Fibroblast of lung (primary cell): ENCODE data around the gene PHF14. TPM values are rescaled to one million over a fixed set of nuclear protein-coding genes. Genes with fewer than 3 reads are reported as not detected.

Experiments
- DNase-seq, 2 donors: peaks; one replicate each; pipeline versions ENCODE4 v3.0.0 to v3.0.0-alpha.2; 2010; ENCODE audit warnings: low read depth in 2 of 2
- H2AFZ ChIP-seq: 2 replicates; pipeline ENCODE4 v1.5.1; 2012; ENCODE audit warnings: low read length, control low read depth, inconsistent platforms
- H3K27ac ChIP-seq: 2 replicates; pipeline ENCODE4 v1.5.1; 2011; ENCODE audit warnings: low read length, control low read depth; ENCODE audit not compliant: insufficient read depth
- H3K27me3 ChIP-seq: 2 replicates; pipeline ENCODE4 v1.5.1; 2011; ENCODE audit warnings: mild to moderate bottlenecking, low read length; ENCODE audit not compliant: control insufficient read depth, insufficient read depth
- H3K36me3 ChIP-seq: 2 replicates; pipeline ENCODE4 v1.5.1; 2011; ENCODE audit warnings: low read length; ENCODE audit not compliant: control insufficient read depth, insufficient read depth
- H3K4me1 ChIP-seq: 2 replicates; pipeline ENCODE4 v1.5.1; 2011; ENCODE audit warnings: low read length; ENCODE audit not compliant: control insufficient read depth, insufficient read depth; ENCODE audit errors: extremely low read depth
- H3K4me2 ChIP-seq: 2 replicates; pipeline ENCODE4 v1.5.1; 2011; ENCODE audit warnings: low read length, control low read depth; ENCODE audit not compliant: insufficient read depth; ENCODE audit errors: extremely low read depth
- H3K4me3 ChIP-seq, 4 experiments: fragments of 200-600 bp in 1 of 4; sonication (generic) in 1 of 4; replicated peaks in 1 of 4; 2 replicates each; pipeline ENCODE4 v1.5.1; 2011 to 2016; ENCODE audit warnings: low read length in 4 of 4, low read depth in 3 of 4, mild to moderate bottlenecking in 3 of 4, control low read depth in 2 of 4, inconsistent platforms in 1 of 4, mixed read lengths in 1 of 4; ENCODE audit not compliant: insufficient read depth in 1 of 4; ENCODE audit errors: control extremely low read depth in 1 of 4
- H3K79me2 ChIP-seq: 2 replicates; pipeline ENCODE4 v1.5.1; 2012; ENCODE audit warnings: mild to moderate bottlenecking, low read length, inconsistent platforms; ENCODE audit not compliant: control insufficient read depth, insufficient read depth
- H3K9ac ChIP-seq: 2 replicates; pipeline ENCODE4 v1.5.1; 2011; ENCODE audit warnings: mild to moderate bottlenecking, low read length, control low read depth; ENCODE audit not compliant: insufficient read depth
- H3K9me3 ChIP-seq: 2 replicates; pipeline ENCODE4 v1.5.1; 2012; ENCODE audit warnings: low read depth, low read length; ENCODE audit not compliant: control insufficient read depth, insufficient read depth
- H4K20me1 ChIP-seq: 2 replicates; pipeline ENCODE4 v1.5.1; 2011; ENCODE audit warnings: low read length; ENCODE audit not compliant: control insufficient read depth, insufficient read depth; ENCODE audit errors: extremely low read depth
- EZH2 ChIP-seq: IDR thresholded peaks from 2 replicates; pipeline ENCODE4 v1.5.1; 2012; ENCODE audit warnings: low read length, control low read depth, mild to moderate bottlenecking; ENCODE audit errors: missing control alignments
- polyA plus RNA-seq, 2 donors: library from polyadenylated mRNA; depleted of rRNA in 1 of 2; stranded (reverse) in 1 of 2; unstranded in 1 of 2; fragments of >200 nt; gene quantifications; 2 replicates each; pipeline ENCODE4 v1.2.1, GENCODE V29; 2011 to 2012; ENCODE audit warnings: missing spikeins in 1 of 2
- total RNA-seq: library from RNA; depleted of rRNA; stranded (reverse); fragments of >200 nt; gene quantifications from 2 replicates; pipeline ENCODE4 v1.2.1, GENCODE V29; 2014
- TF ChIP-seq, protein P1 (sequence below), 2 donors: IDR thresholded peaks in 1 of 2; conservative IDR thresholded peaks in 1 of 2; 1 replicate in 1 of 2; 2 replicates in 1 of 2; pipeline ENCODE4 v1.5.1; 2011 to 2012; ENCODE audit warnings: low read length in 2 of 2, control low read depth in 1 of 2, inconsistent platforms in 1 of 2, low read depth in 1 of 2, mild to moderate bottlenecking in 1 of 2

The PHF14 gene
- total and polyA plus RNA-seq, 2 donors (not counting 1 experiment from before 2014, with no cell fraction given) = 18.8 to 29.6 TPM

DNA sequence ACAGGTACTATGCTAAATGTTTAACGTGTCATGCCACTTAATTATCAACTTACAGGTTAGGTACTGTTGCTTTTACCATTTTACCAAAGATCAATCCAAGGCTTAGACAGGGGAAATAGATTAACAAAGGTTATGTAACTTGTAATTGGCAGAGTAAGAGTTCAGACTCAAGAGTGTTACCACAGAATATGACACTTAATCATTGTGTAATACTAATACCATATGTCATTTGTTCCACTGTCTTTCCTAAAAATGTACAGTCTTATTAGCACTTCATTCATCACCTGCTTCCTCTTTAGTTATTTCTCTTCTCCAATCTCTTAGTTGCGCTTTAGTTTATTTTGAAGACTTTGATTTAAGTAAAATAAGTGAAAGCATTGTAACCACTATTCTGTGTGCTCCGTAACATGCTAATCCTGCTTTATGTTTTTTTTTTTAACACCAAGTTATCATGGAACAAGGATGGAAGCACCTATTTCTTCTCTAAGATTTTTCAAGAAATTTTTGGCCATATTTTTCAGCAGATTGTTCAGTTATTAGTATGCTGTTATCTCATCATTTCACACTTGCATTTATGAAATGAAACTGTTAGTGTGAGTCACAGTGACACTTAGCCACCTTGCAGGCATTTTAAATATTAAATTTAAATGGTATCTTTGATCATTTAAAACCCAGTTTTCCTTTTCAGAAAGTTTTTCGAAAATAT lies 197.3 kb downstream of the PHF14 start:
- Histone ChIP-seq H3K27ac (no peak overlapping the region), H2AFZ (no peak overlapping the region), H3K9ac (no peak overlapping the region), H3K36me3 (no peaks in the 10 kb centered on the region), H3K4me3 (no peak overlapping the region), H3K9me3 (no peaks in the 10 kb centered on the region), H3K79me2 (no peaks in the 10 kb centered on the region), H3K4me1 (no peaks in the 10 kb centered on the region), H4K20me1 (no peaks in the 10 kb centered on the region), H3K27me3 (no peaks in the 10 kb centered on the region), H3K4me2 (no peak overlapping the region)
- DNase-seq = no peak
- no peak for TF ChIP-seq EZH2
- TF ChIP-seq, protein P1, sequence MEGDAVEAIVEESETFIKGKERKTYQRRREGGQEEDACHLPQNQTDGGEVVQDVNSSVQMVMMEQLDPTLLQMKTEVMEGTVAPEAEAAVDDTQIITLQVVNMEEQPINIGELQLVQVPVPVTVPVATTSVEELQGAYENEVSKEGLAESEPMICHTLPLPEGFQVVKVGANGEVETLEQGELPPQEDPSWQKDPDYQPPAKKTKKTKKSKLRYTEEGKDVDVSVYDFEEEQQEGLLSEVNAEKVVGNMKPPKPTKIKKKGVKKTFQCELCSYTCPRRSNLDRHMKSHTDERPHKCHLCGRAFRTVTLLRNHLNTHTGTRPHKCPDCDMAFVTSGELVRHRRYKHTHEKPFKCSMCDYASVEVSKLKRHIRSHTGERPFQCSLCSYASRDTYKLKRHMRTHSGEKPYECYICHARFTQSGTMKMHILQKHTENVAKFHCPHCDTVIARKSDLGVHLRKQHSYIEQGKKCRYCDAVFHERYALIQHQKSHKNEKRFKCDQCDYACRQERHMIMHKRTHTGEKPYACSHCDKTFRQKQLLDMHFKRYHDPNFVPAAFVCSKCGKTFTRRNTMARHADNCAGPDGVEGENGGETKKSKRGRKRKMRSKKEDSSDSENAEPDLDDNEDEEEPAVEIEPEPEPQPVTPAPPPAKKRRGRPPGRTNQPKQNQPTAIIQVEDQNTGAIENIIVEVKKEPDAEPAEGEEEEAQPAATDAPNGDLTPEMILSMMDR (conservative IDR thresholded peaks at IDR 0.05 in 1 of 2, IDR thresholded peaks at IDR 0.05 in 1 of 2; ENCODE audit: low read depth in 1 of 2, low read length in 2 of 2) = no peak

DNA sequence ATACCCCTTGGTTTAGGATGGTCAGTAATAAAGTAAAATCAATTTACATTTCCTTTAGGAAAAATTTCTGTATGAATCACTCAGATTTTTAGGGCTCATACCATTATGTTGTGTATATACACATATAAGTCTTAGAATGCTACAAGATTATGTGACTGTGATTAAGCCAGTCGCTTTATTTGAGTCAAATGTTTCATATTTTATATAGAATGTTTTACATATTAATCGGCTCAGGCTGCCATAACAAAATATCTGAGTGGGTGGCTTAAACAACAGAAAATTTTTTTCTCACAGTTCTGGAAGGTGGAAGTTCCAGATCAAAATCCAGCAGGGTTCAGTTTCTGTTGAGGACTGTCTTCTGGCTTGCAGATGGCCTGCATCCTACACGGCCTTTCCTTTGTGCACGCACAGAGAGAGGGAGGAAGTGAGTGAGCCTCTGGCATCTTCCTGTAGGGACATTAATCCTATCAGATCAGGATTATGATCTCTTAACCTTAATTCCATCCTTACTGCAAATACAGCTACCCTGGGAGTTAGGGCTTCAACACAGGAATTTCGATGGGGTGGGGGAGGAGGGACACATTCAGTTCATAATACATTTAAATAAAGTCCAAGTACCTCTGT lies 198.0 kb downstream of the PHF14 start:
- Histone ChIP-seq H3K4me2 (no peak overlapping the region), H3K79me2 (no peaks in the 10 kb centered on the region), H3K4me1 (no peaks in the 10 kb centered on the region), H2AFZ (no peak overlapping the region), H3K27me3 (no peaks in the 10 kb centered on the region), H3K27ac (no peak overlapping the region), H4K20me1 (no peaks in the 10 kb centered on the region), H3K4me3 (no peak overlapping the region), H3K36me3 (no peaks in the 10 kb centered on the region), H3K9me3 (no peaks in the 10 kb centered on the region), H3K9ac (no peak overlapping the region)
- TF ChIP-seq EZH2 = no peak
- TF ChIP-seq, protein P1 (conservative IDR thresholded peaks at IDR 0.05 in 1 of 2, IDR thresholded peaks at IDR 0.05 in 1 of 2; ENCODE audit: low read depth in 1 of 2, low read length in 2 of 2) = no peak
- no peak for DNase-seq

DNA sequence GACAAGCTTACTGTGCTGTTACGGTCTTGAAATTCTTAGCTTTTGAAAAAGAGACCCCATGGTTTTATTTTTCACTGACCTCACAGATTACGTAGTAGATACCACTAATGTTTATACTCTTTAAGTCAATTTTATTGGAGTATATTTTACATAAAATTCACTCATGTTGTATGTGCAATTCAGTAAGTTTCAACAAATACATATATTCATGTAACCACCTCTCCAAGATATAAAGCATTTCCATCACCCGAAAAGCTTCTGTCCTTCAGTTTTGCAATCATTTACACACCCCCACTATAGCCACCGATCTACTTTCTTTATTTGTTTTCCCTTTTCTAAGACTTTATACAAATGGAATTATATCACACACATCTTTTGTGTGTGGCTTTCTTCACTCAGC lies 199.2 kb downstream of the PHF14 start:
- H3K4me1 ChIP-seq = no peaks in the 10 kb centered on the region
- no peak overlapping the region for H3K4me3 ChIP-seq
- no peaks in the 10 kb centered on the region for H3K79me2 ChIP-seq
- TF ChIP-seq, protein P1 (conservative IDR thresholded peaks at IDR 0.05 in 1 of 2, IDR thresholded peaks at IDR 0.05 in 1 of 2; ENCODE audit: low read depth in 1 of 2, low read length in 2 of 2) = no peak
- no peak for TF ChIP-seq EZH2
- no peak for DNase-seq
- no peak overlapping the region for H3K27ac ChIP-seq
- H3K9me3 ChIP-seq = no peaks in the 10 kb centered on the region
- H3K4me2 ChIP-seq = no peak overlapping the region
- H3K36me3 ChIP-seq = no peaks in the 10 kb centered on the region
- H3K9ac ChIP-seq = no peak overlapping the region
- H4K20me1 ChIP-seq = no peaks in the 10 kb centered on the region
- H2AFZ ChIP-seq = no peak overlapping the region
- no peaks in the 10 kb centered on the region for H3K27me3 ChIP-seq
